NCI-H82 (cell line): ENCODE data around the gene NDUFAF5.

ENCODE experiments used
- DNase-seq: peaks from one replicate; lab custom pipeline; 2025; lab: John Stamatoyannopoulos, UW

The NDUFAF5 gene

DNA sequence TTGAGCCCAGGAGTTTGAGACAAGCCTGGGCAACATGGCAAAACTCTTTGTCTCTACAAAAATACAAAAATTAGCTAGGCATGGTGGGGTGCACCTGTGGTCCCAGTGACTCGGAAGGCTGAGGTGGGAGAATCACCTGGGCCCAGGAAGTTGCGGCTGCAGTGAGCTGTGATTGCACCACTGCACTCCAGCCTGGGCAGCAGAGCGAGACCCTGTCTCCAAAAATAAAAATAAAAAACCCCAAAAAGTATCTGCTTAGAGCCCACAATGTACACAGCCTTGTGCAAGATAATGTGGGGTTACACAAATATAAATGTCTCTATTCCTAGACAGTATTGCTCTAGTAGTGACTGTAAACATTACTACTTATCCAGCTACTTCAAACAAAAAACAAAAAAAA, 6.0 kb upstream of the NDUFAF5 start:
- DNase-seq: no peak

DNA sequence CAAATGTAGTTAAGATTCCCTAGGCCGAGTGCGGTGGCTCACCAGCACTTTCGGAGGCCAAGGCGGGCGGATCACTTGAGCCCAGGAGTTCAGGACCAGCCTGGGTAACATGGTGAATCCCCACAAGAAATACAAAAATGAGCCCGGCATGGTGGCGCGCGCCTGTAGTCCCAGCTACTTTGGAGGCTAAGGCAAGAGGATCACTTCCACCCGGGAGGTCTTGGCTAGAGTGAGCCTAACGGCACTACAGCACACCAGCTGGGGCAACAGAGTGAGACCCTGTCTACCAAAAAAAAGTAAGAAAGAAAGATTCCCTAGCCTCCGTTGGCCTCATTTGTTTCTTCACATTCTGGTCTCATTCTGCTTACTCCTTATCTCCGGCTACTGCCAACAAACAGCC, 1.3 kb upstream of the NDUFAF5 start:
- DNase-seq: no peak

DNA sequence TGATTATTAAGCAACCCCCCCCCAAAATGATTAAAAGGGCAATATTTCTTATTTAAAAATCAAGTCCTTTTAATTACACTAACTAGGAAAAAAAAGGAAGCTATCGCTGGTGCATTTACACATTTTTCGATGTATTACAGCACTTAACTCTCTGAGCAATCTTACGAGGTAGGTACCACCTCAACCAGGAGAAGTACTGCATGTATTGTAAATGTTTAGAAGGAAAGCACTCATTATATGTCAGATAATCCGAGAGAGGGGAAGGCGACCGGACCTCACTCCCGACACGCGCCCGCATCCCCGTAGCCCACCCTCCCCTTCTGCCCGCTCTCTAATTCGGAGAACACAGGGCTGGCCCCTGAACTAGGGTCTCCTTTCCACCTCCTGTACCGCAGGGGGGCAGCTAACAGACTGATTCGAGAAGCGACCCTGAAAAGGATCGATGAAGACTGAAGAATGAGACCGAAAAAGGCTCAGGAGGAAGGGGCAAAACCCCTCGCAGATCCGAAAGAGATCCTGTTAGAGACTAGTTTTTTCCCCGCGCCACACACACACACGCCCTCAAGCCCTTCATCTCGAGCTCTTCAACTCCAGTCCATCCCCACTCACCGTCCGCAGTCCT, 446 bp upstream of the NDUFAF5 start:
- no peak for DNase-seq

DNA sequence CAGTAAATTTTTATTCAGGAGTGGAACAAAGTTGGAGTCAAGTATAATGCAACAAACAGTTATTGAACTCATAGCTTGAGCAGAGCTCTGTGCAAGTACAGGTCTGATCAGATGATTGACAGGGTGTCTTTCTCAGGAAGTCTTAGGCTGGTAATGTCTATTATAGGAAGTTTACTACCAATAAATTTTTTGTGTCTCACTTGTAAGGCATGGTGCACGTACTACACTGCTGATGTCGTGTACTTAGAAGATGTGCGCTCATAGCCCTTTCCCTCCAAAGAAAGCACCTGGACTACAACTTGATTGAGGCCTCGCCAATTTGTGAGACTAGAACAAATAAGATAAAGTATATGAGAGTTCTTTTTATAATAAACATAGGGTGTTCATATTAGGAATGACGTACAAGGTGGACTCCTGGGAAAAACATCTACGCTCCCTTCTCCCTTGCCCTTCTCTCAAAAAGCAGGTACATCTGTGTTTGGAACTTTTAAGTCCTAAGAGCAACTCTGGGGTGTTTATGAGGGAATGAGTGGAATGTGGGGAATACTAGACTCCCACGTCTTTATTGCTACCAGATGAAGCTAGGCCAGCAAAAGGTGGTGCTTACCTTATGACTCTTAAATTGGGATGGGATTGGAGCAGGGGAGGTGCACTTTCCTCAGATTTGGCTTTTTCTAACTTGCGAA, 1.5 kb downstream of the NDUFAF5 start:
- DNase-seq: no peak

DNA sequence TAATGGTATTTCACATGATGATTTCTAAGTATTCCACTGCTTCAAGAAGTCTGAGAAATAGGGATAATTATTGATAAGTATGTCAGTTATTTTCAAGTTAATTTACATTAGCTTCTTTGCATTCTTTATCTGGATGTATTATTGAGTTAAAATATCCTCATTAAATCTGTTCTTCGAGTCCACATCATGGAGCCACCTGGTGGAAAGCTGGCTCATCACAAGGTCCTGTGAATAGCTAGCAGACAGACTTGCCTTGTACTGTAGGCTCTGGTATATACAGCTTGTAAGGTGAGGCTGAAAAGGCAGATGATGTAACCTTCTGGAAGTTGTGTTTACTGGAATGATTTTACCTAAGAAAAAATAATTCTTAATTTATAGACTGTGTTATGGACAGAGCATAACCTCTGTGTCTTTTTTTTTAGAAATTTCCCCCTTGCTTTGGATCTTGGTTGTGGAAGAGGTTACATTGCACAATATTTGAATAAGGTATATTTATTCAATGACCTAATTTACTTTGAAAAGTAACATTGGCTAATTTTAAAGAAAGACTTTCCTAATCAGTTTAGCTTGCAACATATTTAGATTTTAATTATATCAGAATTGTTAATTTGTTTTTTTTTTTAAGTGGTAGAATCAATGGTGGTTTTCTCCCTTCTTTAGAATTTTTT, 3.5 kb downstream of the NDUFAF5 start:
- peak; percentile 68 for DNase-seq

DNA sequence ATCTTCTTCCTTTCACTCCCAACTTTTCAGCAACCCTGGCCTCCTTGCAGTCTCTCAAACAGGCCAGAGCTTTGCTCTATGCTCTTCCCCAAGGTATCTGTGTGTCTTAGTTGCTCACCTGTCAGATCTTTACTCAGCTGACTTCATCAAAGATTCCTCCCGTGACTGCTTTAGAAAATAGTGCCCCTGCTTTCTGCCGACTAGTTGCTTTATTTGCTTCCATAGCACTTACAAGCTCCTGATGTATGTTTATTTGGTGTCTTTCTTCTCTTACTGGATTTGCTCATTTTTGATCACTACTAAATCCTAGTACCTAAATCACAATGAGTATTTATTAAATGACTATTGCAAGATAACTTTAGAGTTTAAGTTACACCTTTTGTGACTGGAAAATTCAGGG, 5.9 kb downstream of the NDUFAF5 start:
- no peak for DNase-seq

DNA sequence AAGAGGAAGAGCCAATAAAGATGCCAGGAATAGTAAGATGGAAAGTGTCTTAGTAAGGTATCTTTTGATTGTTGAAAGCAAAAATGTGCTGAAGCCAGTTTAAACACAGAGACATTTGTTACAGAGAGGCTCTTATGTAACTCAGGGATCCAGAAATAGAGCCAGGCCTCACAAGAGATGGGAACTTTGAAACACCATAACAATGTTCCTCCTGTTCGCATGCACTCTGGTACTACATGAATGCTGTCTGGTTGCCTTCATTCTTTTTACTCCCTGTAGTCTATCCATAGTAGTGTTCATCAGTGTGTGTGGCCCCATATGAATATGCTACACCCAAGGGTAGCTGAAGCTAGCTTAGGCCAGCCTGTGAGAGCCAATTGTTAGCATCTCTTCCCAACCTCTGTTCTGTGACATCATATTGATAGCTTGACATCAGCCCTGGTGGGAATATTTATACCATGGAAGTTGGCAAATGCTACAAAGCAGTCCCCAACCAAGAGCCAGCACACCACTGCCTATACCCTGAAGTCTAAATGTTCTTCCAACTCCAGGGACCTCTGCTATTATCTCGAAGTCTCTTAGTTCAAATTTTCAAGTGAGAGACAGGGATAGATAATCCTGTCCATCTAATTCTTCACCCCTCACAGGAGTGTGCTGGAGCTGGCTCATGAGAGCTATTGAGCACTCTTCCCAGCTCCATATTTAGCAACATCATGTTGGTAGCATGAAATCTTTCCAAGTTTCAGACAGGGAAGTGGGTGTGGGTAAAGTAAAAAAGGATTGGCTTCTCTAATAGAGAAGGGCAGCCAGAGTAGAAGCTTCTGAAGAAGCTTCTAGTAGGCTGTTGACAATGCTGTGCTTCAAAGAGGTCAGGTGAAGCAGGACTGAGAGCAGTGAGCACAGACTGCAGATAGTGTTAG, 7.0 kb downstream of the NDUFAF5 start:
- DNase-seq: no peak

DNA sequence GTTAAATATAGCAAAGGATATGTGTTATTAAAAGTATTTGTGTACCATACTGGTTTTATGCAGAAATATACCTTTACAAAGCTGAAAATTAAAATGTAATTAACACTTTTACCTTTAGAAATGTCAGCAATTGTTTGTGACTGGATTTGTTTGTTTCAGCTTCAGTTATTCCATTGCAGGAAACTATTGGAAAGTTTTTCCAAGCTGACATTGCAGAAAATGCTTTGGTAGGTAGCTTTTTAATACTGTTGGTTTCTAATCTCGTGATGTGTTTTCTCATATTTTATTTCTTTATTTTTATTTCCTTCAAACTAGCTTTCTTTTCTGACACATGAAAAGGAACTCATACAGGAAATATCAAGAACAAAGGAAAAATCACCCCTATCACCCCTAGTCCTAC, 8.2 kb downstream of the NDUFAF5 start:
- DNase-seq: no peak

DNA sequence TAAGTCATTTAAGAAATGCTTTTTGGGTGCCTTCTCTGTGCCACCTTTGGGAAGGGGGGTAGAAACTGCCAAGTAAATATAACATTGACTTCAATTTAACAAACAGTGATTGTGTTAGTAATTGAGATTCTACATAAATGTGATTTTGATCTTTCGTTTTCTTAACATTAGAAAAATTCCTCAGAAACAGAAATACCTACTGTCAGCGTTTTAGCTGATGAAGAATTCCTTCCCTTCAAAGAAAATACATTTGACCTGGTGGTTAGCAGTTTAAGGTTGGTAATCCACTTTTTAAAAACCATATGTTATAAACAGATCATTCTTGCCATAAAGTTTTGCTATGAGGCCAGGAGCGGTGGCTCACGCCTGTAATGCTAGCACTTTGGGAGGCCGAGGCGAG, 9.8 kb downstream of the NDUFAF5 start:
- no peak for DNase-seq

DNA sequence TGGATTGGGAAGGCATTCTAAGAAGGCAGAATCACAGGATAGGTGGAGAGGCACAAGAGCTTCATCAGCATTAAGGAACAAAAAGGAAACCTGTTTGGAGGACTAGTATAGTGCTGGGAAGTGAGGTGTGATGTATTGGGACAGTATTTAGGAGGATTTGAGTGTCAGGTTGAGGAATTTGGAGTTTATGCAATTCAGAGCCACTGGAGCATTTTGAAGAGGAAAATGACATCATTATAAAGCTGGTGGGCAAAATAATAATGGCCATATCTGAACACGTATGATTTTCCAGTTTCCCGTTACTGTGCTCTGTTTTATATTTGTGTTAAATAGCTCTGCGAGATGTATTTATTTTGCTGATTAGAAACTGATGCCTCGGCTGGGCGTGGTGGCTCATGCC, 14.2 kb downstream of the NDUFAF5 start:
- DNase-seq: no peak

DNA sequence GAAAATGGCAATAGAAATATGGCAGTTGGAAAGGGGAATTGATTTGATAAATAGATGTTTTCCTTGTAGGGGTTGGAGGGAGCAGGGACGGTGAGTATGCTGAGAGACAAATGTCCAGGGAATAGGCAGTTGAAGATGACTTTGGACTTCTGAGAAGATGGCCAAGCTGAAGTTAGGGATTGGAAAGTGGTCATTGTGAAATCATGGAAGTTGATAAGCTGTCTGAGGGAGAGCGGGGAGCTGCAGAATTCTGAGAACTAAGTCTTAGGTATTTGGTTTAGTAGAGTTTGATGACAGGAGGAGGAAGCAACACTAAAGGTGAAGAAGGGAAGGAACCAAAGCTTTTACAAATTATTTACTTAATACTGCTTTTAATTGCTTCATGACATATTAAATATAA, 15.1 kb downstream of the NDUFAF5 start:
- DNase-seq: no peak

DNA sequence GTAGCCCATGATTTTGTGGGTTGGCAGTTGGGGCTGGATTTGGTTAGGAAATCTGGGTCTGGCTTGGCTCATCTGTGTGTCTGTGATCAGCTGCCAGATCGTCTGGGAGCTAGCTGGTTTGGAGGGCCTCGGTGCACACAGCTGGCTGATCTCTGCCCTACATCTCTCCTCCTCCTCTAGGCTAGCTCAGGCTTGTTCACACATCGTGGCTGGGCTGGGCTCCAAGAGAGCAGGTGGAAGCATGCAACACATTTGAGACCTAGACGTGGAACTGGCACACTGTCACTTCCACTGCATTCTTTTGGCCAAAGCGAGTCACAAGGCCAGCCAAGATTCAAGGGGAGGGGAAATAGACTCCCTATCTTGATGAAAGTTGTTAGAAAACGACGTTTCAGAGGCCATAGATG, 15.9 kb downstream of the NDUFAF5 start:
- no peak for DNase-seq

DNA sequence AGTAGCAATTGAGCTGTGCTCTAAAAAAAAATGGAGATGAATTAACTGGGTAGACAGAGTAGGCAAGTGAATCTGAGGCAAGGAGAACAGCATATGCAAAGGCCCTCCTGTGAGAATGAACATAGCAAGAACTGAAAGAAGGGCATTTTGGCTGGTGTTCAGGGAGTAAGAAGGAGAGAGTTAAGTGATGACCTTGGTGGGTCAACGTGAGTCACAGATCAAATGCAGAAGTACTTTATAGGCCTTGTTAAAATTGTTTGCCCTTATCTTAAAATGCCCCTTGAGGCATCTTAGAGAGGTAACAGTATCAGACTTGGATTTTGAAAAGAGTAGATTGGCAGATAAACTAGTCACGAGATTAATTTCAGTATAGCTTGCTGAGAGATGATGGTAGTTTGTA, 24.5 kb downstream of the NDUFAF5 start:
- no peak for DNase-seq

DNA sequence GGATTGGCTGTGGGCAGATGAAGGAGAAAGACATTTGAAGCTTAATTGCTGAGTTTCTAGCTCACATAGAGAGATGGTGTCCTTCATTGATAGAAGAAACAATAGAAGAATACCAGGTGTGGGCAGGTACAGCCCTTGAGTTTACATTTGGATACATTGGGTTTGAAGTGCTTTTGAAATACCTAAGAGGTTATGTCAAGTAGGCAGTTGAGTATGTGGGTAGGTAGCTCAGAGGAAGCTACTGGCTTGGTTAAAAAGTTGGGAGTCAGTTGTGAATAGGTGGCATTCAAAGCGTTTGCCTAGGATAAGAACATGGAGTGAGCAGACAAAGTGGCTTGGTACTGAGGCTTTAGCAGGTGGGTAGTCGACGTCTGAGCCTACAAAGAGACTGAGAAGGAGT, 25.0 kb downstream of the NDUFAF5 start:
- no peak for DNase-seq

DNA sequence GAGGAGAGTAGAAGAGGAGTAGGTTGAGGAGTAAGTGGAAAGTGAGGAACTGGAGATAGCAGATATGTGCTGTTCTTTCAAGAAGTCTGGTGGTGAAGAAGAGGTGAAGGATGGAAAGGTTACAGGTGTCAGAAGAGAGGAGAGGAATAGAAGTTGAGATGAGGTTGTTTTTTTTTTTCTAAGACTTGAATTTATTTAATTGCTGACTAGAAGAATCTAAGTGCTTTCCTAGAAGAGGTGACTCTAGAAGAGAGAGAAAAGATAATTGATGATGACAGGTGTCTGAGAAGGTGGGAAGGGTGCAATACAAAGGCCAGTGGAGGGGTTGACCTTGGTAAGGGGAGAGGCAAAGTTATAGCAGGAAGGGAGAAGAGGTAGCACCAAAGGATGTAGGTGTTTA, 25.6 kb downstream of the NDUFAF5 start:
- DNase-seq: no peak

DNA sequence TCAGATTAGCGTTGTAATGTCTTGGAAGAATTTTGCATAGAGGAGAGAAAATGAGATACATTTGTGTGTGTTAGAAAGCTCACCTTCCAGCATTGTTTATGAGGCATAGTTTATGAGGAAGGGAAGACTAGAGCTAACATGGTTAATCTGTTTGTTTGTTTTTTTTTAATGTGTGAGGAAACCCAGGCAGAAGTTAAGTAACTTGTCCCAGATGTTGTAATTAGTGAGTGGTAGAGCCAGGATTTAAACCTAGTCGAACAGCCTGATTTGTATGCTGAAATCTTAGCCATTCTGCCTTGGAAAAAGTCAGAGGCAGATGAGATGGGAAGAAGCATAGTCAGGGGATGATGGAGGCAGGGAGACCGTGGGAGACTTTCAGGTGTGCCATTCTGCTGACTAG, 29.1 kb downstream of the NDUFAF5 start:
- no peak for DNase-seq

DNA sequence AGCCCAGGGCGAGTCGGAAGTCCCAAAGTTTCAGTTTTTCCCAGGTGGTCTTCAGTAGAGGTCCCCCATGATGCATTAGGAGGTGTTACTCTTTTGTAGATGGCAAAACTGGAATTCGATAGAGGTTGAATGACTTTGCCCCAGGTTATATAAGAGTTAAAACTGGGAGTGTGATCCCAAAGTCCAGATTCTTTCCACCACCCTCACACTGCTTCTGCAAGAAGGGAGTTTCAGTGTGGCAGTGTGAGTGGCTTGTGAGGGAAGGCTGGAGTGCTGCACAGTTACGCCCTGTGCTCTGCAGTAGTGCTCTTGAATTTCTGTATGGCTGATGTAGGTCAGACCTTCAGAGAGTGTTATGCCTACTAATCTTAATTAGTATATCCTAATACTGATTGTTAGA, 29.8 kb downstream of the NDUFAF5 start:
- no peak for DNase-seq

DNA sequence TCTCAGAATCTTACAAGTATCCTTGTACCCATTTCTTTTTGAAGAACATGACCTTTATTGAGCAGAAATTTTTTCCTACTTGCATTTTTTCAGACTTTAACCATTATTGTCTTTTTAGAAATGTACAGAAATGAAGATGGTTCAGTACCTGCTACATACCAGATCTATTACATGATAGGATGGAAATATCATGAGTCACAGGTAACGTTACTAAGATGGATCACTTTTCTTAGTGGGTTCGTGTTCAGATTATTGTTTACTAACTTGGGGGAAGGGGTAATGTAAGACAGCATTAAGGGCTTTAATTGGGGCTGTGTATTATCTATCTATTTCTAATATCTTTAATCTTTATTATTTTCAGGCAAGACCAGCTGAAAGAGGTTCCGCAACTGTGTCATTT, 31.9 kb downstream of the NDUFAF5 start:
- no peak for DNase-seq

DNA sequence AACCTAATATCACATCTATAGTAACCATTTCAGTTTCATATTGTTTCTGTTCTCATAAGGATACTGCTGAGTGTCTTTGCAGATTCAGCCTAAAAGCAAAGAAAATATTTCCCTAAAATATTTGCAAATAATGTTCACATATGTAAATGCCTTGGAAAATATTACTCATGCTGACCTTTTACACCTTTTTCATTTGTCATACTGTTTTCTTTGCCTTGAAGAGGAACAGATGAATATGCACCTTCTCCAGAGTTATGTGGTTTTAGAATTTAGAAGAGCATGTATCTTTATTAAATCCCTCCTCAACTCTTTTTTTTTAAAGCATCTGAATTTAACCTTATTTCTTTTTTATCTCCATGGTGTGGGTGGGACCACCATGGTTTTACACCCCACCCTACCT, 32.5 kb downstream of the NDUFAF5 start:
- DNase-seq: no peak

DNA sequence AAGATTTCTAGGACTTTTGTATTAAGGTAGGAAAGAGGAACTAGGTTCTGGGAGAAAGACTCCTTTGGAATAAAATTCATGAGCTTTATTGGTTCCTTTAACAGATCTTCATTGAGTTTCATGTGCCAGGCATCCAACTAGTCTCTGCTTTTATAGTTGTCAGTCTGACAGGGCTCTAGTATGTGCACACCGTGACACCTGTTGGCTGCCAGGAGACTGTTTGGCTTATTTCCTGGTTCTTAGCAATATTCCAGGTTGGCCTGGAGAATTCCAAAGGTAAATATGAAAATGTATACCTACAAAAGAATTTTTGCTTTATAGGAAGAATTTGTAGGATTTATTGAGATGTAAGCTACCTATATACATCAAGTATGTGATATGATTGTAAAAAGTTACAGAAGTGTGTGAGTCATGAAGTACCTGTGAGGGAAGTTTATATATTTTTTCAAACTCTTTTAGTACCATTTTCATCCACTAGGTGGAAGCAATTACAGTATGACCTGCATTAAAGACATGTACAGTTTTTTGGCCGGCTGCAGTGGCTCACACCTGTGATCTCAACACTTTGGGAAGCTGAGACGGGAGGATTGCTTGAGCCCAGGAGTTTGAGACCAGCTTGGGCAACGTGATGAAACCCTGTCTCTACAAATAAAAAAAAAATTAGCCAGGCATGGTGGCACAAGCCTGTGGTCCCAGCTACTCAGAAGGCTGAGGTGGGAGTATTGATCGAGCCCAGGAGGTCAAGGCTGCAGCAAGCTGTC, 35.2 kb downstream of the NDUFAF5 start:
- DNase-seq: peak; percentile 78

DNA sequence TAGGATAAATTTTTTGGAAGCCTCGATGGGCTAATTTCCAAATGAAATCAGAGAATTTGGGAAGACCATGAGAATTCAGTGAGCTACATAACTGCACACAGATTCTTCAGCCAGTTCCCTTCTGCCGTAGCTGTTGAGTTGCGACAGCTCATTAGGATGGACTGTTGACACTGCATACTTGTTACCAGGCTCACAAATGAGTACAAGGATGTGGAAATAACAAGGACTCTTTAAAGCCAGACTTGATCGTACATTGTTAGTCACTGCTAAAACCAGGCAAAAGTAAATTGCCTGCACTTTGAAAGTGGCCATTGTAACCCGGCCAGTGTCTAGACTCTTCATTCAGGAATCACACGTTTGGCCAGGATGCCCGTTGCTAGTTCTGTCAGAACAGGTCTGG, 37.0 kb downstream of the NDUFAF5 start:
- no peak for DNase-seq

DNA sequence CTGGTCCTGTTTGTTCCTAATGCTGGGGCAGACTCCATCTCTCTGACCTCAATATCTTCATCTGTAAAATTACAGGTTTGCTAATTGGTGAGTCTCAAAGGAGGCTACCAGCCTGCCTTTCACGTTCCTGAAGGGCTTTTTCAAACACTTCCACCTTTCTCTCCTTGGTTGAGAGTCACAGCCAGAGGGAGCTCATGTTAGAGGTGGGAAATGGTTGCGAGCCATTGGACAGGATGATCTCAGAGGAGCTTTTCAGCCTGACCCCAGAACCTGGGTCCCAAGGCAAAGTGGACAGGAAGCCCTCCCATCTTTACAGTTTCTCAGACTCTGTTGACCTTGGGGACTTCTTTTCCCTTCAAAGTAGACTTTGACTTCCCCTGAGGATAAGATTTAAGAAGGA, 37.6 kb downstream of the NDUFAF5 start:
- DNase-seq: peak; percentile 26
